ENCODE data around the gene SBF1.

The SBF1 gene

DNA sequence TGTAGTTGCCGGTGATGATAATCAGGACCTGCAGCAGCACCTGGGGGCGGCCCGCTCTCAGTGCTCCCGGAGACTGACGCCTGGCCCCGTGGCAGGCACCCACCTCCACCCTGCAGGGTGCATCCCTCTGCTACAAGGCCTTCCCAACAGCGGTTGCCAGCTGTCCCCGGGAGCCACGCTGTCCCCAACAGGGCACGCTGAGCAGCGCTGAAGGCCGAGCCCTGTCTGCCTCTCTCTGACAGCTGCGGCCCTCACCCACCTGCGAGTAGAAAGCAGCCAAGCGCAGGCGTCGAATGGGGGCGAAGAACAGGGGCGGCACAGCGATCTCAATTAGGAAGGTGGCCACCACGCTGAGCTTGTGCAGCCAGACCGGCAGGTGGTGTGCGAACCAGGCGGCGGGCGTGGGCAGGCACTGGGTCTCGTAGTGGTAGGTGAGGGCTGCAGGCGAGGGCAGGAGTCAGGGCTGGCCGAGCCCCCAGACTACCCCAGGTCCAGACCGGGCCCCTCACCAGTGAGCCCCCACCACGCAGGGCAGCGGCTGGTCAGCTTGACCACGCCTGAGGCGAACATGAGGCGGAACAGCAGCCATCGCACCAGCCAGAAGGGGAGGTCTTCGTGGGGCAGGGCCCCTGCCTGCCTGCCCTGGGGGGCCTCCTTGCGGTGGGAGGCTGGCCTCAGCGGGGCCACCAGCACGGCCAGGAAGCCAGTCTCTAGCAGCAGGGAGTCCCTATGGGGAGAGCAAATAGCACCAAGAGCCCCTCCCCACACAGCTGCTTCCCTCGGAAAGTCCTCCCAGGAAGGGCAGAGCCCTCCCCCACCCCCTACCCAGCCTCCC, 31.2 kb upstream of the SBF1 start:
- DNase-seq: no peak

- DNase-seq: no peak
These were observed 30.5 kb upstream of the SBF1 start for GRCh38 chr22:50505276-50505775.

- no peak for DNase-seq
These were observed 29.8 kb upstream of the SBF1 start for GRCh38 chr22:50504369-50505211.

- no peak for DNase-seq
These were observed 28.8 kb upstream of the SBF1 start for GRCh38 chr22:50503475-50504145.

GRCh38 chr22:50502628-50503474, 28.0 kb upstream of the SBF1 start:
- DNase-seq: no peak

GRCh38 chr22:50502096-50502495, 27.3 kb upstream of the SBF1 start:
- no peak for DNase-seq

DNA sequence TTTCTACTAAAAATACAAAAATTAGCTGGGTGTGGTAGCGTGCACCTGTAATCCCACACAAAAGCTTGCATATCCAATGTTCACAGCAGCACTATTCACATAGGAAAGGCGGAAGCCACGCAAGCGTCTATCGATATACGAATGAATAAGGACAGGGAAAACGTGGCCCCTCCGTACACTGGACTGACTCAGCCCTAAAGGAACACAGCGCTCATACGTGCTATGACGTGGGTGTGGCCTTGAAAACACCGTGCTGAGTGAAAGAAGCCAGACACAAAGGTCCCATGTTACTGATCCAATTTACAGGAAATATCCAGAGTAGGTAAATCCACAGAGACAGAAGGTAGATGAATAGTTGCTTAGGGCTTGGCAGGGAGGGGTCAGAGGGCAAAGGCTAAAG, 25.6 kb upstream of the SBF1 start:
- no peak for DNase-seq

GRCh38 chr22:50498322-50498890, 23.6 kb upstream of the SBF1 start:
- peak; percentile 78 to 79 for DNase-seq

DNA sequence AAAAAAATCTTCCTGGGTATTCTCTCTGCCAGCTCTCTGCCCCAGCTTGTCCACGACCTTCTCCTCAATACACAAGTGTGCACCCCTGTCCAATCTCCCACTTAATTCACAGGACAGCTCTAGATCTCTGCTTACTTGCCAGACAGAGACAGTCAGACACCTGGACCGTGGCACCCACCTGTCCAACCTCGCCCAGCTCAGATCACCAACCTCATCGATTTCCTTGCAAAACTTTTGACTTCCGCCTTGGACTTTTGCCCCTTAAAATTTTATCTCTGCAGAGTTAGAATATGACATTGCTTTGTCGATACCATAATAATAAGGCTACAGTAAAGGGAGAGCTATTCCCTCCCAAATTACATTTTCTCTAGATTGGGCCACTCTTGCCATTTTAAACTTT, 22.3 kb upstream of the SBF1 start:
- no peak for DNase-seq

- no peak for DNase-seq
These were observed 15.9 kb upstream of the SBF1 start for GRCh38 chr22:50490531-50491308.

- no peak for DNase-seq
These were observed 14.8 kb upstream of the SBF1 start for GRCh38 chr22:50489363-50490243.

- DNase-seq: no peak
These were observed 14.1 kb upstream of the SBF1 start for GRCh38 chr22:50488886-50489285.

DNA sequence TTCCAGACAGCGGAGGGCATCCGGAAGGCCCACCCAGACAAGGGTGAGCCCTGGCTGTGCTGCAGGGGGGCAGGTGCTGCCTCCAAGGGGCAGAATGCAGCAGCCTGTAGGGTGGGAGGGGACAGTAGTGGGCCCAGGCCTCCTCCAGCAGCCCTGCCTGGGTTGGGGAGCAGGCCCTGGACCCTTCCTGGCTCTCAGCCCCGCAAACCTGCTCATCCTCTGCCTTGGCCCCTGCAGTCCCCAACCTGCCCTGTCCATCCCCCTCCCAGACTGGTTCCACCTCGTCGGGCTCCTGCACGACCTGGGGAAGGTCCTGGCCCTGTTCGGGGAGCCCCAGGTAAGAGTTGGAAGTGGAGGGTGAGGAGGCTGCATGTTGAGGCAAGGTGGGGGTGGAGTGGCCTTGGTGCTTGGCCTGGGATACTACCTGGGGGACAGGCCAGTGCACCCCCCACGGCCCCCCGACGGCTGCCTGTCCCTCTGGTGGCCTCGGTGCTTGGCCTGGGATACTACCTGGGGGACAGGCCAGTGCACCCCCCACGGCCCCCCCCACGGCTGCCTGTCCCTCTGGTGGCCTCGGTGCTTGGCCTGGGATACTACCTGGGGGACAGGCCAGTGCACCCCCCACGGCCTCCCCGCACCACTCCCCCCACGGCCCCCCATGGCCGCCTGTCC, 13.3 kb upstream of the SBF1 start:
- no peak for DNase-seq

DNA sequence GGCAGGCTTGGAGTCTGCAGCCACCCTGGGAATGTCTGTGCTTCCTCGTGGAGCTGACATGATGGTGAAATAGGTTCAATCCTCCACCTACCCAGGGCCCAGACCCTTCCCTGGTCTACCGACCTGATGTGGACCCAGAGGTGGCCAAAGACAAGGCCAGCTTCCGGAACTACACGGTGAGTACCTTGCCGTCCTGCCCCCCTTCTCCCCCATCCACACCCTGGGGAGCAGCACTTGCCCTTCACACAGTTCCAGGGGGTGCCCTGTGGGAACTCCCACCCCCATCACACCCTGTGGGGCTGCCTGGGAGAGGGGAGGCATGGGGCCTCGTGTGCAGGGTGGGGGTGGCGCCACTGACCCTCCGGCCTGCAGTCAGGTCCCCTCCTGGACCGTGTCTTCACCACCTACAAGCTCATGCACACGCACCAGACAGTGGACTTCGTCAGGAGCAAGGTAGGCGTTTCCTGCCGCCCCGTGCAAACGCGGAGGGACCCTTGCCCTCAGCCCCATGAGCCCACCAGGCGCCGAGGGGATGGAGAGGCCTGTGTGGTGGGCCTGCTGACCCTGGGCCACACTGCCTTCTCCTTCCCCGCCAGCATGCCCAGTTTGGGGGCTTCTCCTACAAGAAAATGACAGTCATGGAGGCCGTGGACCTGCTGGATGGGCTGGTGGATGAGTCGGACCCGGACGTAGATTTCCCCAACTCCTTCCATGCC, 12.6 kb upstream of the SBF1 start:
- no peak for DNase-seq

GRCh38 chr22:50486561-50487289, 11.9 kb upstream of the SBF1 start, which contains the start of gene MIOX:
TSS of gene MIOX (plus strand) at chr22:50486859. CDS start at chr22:50486898, 39 bp downstream.
- no peak for DNase-seq

DNA sequence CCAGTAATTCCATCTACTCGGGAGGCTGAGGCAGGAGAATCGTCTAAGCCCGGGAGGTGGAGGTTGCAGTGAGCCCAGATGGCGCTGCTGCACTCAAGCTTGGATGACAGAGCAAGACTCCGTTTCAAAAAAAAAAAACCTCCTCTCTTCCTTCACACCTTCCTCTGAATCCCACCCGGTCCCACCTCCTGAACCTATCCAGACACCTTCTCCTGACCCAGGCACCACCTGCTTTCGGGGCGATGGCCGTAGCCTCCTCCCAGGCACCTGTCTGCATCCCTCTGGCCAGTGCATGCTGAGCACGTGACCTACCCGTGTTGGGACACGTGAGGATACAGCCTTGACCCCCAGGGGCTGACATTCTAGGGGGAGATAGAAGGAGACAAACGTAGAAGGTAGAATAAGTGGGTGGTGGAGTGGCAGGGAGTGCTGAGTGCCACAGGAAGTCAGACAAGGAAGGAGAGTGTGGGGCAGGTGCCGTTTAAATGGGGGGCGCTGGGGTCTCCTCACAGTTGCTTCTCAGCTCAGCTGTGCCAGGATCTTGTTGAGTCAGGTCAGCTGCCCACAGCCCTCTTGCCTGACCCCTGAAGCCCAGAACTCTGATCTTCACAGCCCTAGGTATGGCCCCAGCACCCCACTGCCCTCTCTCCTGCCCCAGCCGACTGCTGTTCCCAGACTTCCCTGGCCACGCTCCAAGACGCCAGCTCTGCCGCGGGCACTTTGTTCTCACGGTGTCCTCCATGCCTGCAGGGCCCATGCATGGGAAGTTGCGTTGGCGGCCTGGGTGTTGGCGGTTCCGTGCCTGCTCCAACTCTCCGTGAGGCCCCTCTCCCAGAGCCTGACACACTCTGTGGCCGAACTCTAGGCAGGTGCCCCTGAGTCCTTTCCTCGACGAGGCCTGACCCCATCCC, 10.6 kb upstream of the SBF1 start:
- no peak for DNase-seq
